Measurements from ENCODE around the gene RAP1GAP. TPM values are rescaled to one million over a fixed set of nuclear protein-coding genes. Genes with fewer than 3 reads are reported as not detected.

RAP1GAP gene
- total RNA-seq, 1 experiment from 2014 or later, result 30.2 TPM

- Histone ChIP-seq H3K27me3 (ENCODE audit: insufficient read depth, low read depth) (no peaks in the 10 kb centered on the region), H3K4me2 (no peak overlapping the region), H2AFZ (no peak overlapping the region), H3K79me2 (ENCODE audit: low read depth) (no peaks in the 10 kb centered on the region), H3K36me3 (ENCODE audit: low read depth) (no peaks in the 10 kb centered on the region), H4K20me1 (ENCODE audit: insufficient read depth) (no peaks in the 10 kb centered on the region), H3K27ac (no peak overlapping the region), H3K9me2 (ENCODE audit: insufficient read depth) (no peaks in the 10 kb centered on the region), H3K4me3 (no peak overlapping the region), H3K9me3 (ENCODE audit: insufficient read depth, low read depth) (no peaks in the 10 kb centered on the region), H3K4me1 (replicated peaks; ENCODE audit: insufficient read depth) (peaks cover 11% of the 10 kb centered on the region; the same call in 1 of the 2 replicates), H3F3A (ENCODE audit: insufficient read depth, low read depth) (no peaks in the 10 kb centered on the region)
- no peak for TF ChIP-seq EZH2 (IDR thresholded peaks at IDR 0.05; ENCODE audit: low read depth)
- no peak for TF ChIP-seq CTCF (conservative IDR thresholded peaks at IDR 0.05)
- intact Hi-C loops (cut with micrococcal nuclease; ENCODE audit: unreplicated experiment), result no loop called here
- BruUV-seq (replicated peaks), result no TSS peak
- ChIA-PET CTCF (no interaction called here), POLR2A (ENCODE audit: unreplicated experiment) (no interaction called here)
- DNase-seq, result no peak
Measured at GRCh38 chr1:21596628-21597027, 72.5 kb downstream of the RAP1GAP start.

- Histone ChIP-seq H3F3A (ENCODE audit: insufficient read depth, low read depth) (no peaks in the 10 kb centered on the region), H3K4me2 (no peak overlapping the region), H3K4me1 (replicated peaks; ENCODE audit: insufficient read depth) (peaks cover 11% of the 10 kb centered on the region; the same call in 1 of the 2 replicates), H3K9me3 (ENCODE audit: insufficient read depth, low read depth) (no peaks in the 10 kb centered on the region), H3K27ac (no peak overlapping the region), H3K27me3 (ENCODE audit: insufficient read depth, low read depth) (no peaks in the 10 kb centered on the region), H3K79me2 (ENCODE audit: low read depth) (no peaks in the 10 kb centered on the region), H3K4me3 (no peak overlapping the region), H4K20me1 (ENCODE audit: insufficient read depth) (no peaks in the 10 kb centered on the region), H3K36me3 (ENCODE audit: low read depth) (no peaks in the 10 kb centered on the region), H2AFZ (no peak overlapping the region), H3K9me2 (ENCODE audit: insufficient read depth) (no peaks in the 10 kb centered on the region)
- TF ChIP-seq CTCF (conservative IDR thresholded peaks at IDR 0.05) (no peak), EZH2 (IDR thresholded peaks at IDR 0.05; ENCODE audit: low read depth) (no peak)
- POLR2A ChIA-PET (ENCODE audit: unreplicated experiment), result no interaction called here
- no peak for DNase-seq
- CTCF ChIA-PET, result no interaction called here
- no TSS peak for BruUV-seq (replicated peaks)
- intact Hi-C loops (cut with micrococcal nuclease; ENCODE audit: unreplicated experiment), result no loop called here
Measured at GRCh38 chr1:21596174-21596573, 73.0 kb downstream of the RAP1GAP start.

- H3K27me3 ChIP-seq (ENCODE audit: insufficient read depth, low read depth), result no peaks in the 10 kb centered on the region
- H3K4me2 ChIP-seq, result no peak overlapping the region
- CTCF ChIA-PET, result no interaction called here
Measured at GRCh38 chr1:21594935-21595897, 73.9 kb downstream of the RAP1GAP start.

More at GRCh38 chr1:21594935-21595897, 73.9 kb downstream of the RAP1GAP start:
- H3K79me2 ChIP-seq (ENCODE audit: low read depth), result no peaks in the 10 kb centered on the region
- no peaks in the 10 kb centered on the region for H3K9me3 ChIP-seq (ENCODE audit: insufficient read depth, low read depth)
- no peak overlapping the region for H3K4me3 ChIP-seq
- POLR2A ChIA-PET (ENCODE audit: unreplicated experiment), result interaction anchor here (0.5 kb wide), 1 partner anchor 28 kb away, joined by 7 read pairs; no protein-coding TSS in a partner anchor
- H4K20me1 ChIP-seq (ENCODE audit: insufficient read depth), result no peaks in the 10 kb centered on the region
- peaks cover 11% of the 10 kb centered on the region; the same call in 1 of the 2 replicates for H3K4me1 ChIP-seq (replicated peaks; ENCODE audit: insufficient read depth)
- no peak overlapping the region for H3K27ac ChIP-seq
- H3K36me3 ChIP-seq (ENCODE audit: low read depth), result no peaks in the 10 kb centered on the region
- TF ChIP-seq CTCF (conservative IDR thresholded peaks at IDR 0.05) (peak; percentile 79), EZH2 (IDR thresholded peaks at IDR 0.05; ENCODE audit: low read depth) (no peak)
- intact Hi-C loops (cut with micrococcal nuclease; ENCODE audit: unreplicated experiment), result loop anchor here (2.0 to 5.0 kb wide), 2 partner anchors 32 to 44 kb away; no protein-coding TSS in a partner anchor
- peak in 1 of 2 experiments; percentile 64 for DNase-seq
- H2AFZ ChIP-seq, result no peak overlapping the region
- no peaks in the 10 kb centered on the region for H3K9me2 ChIP-seq (ENCODE audit: insufficient read depth)
- H3F3A ChIP-seq (ENCODE audit: insufficient read depth, low read depth), result no peaks in the 10 kb centered on the region
- no TSS peak for BruUV-seq (replicated peaks)

Data from PC-9 (cell line).